Esophagus muscularis mucosa (tissue), 4 donors: Measurements from ENCODE around the gene SPINK2. TPM values are rescaled to one million over a fixed set of nuclear protein-coding genes. Genes with fewer than 3 reads are reported as not detected.

Experiments used
- DNase-seq: peaks from one replicate; pipeline ENCODE4 v3.0.0-alpha.2; 2017; ENCODE audit errors: extremely low spot score
- H3K27ac ChIP-seq, 4 donors: fragments of 200-600 bp; sonication (generic); replicated peaks in 1 of 4; 1 replicate in 3 of 4; 2 replicates in 1 of 4; pipeline ENCODE4 v1.5.1; 2016 to 2019; ENCODE audit warnings: mild to moderate bottlenecking in 1 of 4
- H3K27me3 ChIP-seq, 4 donors: fragments of 200-600 bp; sonication (generic); one replicate each; pipeline versions ENCODE4 v1.5.1 to v1.6.0; 2016 to 2019
- H3K36me3 ChIP-seq, 4 donors: fragments of 200-600 bp; sonication (generic); one replicate each; pipeline ENCODE4 v1.5.1; 2016 to 2019
- H3K4me1 ChIP-seq, 4 donors: fragments of 200-600 bp; sonication (generic); one replicate each; pipeline ENCODE4 v1.5.1; 2016 to 2019
- H3K4me3 ChIP-seq, 4 donors: fragments of 200-600 bp; sonication (generic); 1 replicate in 2 of 4; 2 replicates in 2 of 4; pipeline ENCODE4 v1.5.1; 2016 to 2019; ENCODE audit warnings: mild to moderate bottlenecking in 4 of 4, moderate library complexity in 1 of 4
- H3K9me3 ChIP-seq, 4 donors: fragments of 200-600 bp; sonication (generic); 1 replicate in 3 of 4; 2 replicates in 1 of 4; pipeline ENCODE4 v1.5.1; 2016 to 2019
- EP300 ChIP-seq: sonication (generic); formaldehyde crosslinking; IDR thresholded peaks from one replicate; pipeline ENCODE4 v1.6.1; 2017; ENCODE audit warnings: antibody characterized with exemption
- POLR2A ChIP-seq: fragments of 450-650 bp; IDR thresholded peaks from one replicate; pipeline ENCODE4 v1.6.1; 2017; ENCODE audit warnings: antibody characterized with exemption, moderate library complexity, mild to moderate bottlenecking, low read depth
- POLR2AphosphoS5 ChIP-seq, 2 donors: sonication (generic); formaldehyde crosslinking; IDR thresholded peaks; one replicate each; pipeline ENCODE4 v1.6.1; 2017; ENCODE audit warnings: antibody characterized with exemption in 2 of 2
- WGBS: methylation state at CpG from one replicate; pipeline ENCODE4 v1.1.5; 2018; 5-methylcytosine and 5-hydroxymethylcytosine counted together
- intact Hi-C: fragments of 100-400 bp; cut with DNase I; formaldehyde crosslinking; loops from one replicate; pipeline ENCODE4 v1.15.1; 2023
- total RNA-seq, 4 donors: library from RNA; depleted of rRNA; stranded (reverse); fragments of >200 nt; gene quantifications; one replicate each; pipeline versions ENCODE4 v1.1.0 to v1.2.1, GENCODE V29; 2016
- TF ChIP-seq, protein P1 (sequence below), 3 experiments: fragments of 200-600 bp in 2 of 3; fragments of 450-650 bp in 1 of 3; sonication (generic) in 2 of 3; IDR thresholded peaks; one replicate each; pipeline ENCODE4 v1.5.1; 2017 to 2019; ENCODE audit warnings: antibody characterized with exemption in 3 of 3, mild to moderate bottlenecking in 2 of 3, moderate library complexity in 1 of 3

SPINK2 gene
- total RNA-seq, 4 donors from 2014 or later = not detected

DNA sequence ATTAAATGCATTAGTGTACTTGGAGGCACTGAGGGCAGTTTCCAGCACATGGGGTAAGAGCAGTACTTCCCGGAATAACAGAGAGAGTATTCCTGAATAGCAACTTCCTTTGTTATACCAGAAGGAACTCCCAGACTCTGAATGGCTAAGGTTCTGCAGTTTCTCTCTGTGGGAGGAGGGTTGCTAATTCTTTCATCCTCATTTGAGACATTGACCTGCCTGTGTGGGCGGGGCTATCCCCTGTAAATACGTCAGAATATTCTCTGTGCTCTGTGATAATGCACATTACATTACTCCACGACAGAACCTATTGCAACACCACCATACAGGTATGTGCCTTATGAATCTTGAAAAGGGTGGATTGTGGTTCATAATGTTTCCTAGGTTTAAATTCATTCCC is 52.7 kb downstream of the SPINK2 start:
- H3K36me3 ChIP-seq = no peaks in the 10 kb centered on the region
- DNase-seq = no peak
- H3K4me1 ChIP-seq = no peaks in the 10 kb centered on the region
- 84% methylated on average over 4 of the region's 4 CpGs for WGBS
- TF ChIP-seq EP300 (no peak), POLR2A (no peak)
- TF ChIP-seq, protein P1, sequence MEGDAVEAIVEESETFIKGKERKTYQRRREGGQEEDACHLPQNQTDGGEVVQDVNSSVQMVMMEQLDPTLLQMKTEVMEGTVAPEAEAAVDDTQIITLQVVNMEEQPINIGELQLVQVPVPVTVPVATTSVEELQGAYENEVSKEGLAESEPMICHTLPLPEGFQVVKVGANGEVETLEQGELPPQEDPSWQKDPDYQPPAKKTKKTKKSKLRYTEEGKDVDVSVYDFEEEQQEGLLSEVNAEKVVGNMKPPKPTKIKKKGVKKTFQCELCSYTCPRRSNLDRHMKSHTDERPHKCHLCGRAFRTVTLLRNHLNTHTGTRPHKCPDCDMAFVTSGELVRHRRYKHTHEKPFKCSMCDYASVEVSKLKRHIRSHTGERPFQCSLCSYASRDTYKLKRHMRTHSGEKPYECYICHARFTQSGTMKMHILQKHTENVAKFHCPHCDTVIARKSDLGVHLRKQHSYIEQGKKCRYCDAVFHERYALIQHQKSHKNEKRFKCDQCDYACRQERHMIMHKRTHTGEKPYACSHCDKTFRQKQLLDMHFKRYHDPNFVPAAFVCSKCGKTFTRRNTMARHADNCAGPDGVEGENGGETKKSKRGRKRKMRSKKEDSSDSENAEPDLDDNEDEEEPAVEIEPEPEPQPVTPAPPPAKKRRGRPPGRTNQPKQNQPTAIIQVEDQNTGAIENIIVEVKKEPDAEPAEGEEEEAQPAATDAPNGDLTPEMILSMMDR (IDR thresholded peaks at IDR 0.05) = no peak
- intact Hi-C loops = no loop called here
- no peaks in the 10 kb centered on the region for H3K9me3 ChIP-seq
- H3K27me3 ChIP-seq = no peaks in the 10 kb centered on the region
- H3K27ac ChIP-seq = no peak overlapping the region
- no peak overlapping the region for H3K4me3 ChIP-seq

DNA sequence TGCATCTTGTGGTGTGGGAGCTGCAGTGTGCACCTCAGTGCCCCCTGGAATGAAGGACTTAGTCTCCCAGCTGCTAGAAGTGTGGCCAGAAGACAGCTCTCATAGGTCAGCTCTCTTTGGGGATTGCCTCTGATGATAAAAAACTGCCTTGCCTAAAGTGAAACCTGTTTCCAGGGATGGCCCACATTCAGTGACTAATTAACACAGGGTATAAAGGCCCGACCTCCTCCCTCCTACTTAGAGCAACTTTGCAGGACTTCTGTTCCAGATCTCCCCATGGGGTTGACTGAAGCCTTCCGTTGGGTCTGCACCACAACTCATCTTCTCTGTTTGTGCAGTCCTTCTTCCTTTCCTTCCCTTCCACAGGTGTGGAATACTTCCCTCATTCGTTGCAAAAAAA is 53.2 kb downstream of the SPINK2 start:
- 68% methylated on average over 3 of the region's 3 CpGs for WGBS
- H3K9me3 ChIP-seq = no peaks in the 10 kb centered on the region
- H3K36me3 ChIP-seq = no peaks in the 10 kb centered on the region
- DNase-seq = no peak
- intact Hi-C loops = no loop called here
- H3K4me3 ChIP-seq = no peak overlapping the region
- no peak for TF ChIP-seq POLR2AphosphoS5 (IDR thresholded peaks at IDR 0.05)
- TF ChIP-seq POLR2A = no peak
- TF ChIP-seq, protein P1 (IDR thresholded peaks at IDR 0.05) = no peak
- no peak for TF ChIP-seq EP300
- H3K27me3 ChIP-seq = no peaks in the 10 kb centered on the region
- no peak overlapping the region for H3K27ac ChIP-seq
- H3K4me1 ChIP-seq = no peaks in the 10 kb centered on the region

DNA sequence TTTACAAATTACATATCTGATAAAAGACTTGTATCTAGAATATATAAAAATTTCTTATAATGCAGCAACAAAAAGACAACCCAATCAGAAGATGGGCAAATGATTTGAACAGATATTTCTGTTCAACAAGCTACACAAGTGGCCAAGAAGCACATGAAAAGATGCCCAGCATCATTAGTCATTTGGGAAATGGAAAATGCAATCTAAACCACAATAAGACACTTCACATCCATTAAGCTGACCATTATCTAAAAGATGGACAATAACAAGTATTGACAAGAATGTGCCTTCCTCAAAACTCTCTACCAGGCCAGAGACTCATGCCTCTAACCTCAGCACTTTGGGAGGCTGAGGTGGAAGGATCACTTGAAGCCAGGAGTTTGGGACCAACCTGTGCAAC is 53.9 kb downstream of the SPINK2 start:
- H3K27me3 ChIP-seq = no peaks in the 10 kb centered on the region
- TF ChIP-seq POLR2A (no peak), POLR2AphosphoS5 (IDR thresholded peaks at IDR 0.05) (no peak), EP300 (no peak)
- TF ChIP-seq, protein P1 (IDR thresholded peaks at IDR 0.05) = no peak
- H3K36me3 ChIP-seq = no peaks in the 10 kb centered on the region
- intact Hi-C loops = no loop called here
- H3K4me1 ChIP-seq = no peaks in the 10 kb centered on the region
- H3K4me3 ChIP-seq = no peak overlapping the region
- H3K27ac ChIP-seq = no peak overlapping the region
- DNase-seq = no peak
- no peaks in the 10 kb centered on the region for H3K9me3 ChIP-seq

DNA sequence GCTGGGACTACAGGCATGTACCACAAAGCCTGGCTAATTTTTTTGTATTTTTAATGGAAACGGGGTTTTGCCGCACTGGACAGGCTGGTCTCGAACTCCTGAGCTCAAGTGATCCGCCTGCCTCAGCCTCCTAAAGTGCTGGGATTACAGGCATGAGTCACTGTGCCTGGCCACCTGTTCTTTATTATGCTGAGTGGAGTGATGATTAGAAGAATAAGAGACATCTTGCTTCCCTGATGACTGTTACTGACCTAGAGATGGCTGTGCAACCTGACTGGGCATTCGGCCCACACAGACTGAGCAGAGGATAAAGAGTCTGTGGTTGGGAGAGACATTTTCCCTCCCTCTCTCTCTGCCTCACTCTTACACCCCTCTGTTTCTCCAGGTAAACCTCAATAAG is 56.7 kb downstream of the SPINK2 start:
- Histone ChIP-seq H3K27ac (no peak overlapping the region), H3K4me1 (no peaks in the 10 kb centered on the region), H3K36me3 (no peaks in the 10 kb centered on the region), H3K9me3 (no peaks in the 10 kb centered on the region), H3K27me3 (peaks cover 0 to 9% (median 0%) of the 10 kb centered on the region in 4 donors), H3K4me3 (no peak overlapping the region)
- WGBS = 82% methylated on average over 5 of the region's 5 CpGs
- intact Hi-C loops = no loop called here
- DNase-seq = no peak
- TF ChIP-seq EP300 (no peak), POLR2AphosphoS5 (IDR thresholded peaks at IDR 0.05) (no peak), POLR2A (no peak)
- TF ChIP-seq, protein P1 (IDR thresholded peaks at IDR 0.05) = no peak

DNA sequence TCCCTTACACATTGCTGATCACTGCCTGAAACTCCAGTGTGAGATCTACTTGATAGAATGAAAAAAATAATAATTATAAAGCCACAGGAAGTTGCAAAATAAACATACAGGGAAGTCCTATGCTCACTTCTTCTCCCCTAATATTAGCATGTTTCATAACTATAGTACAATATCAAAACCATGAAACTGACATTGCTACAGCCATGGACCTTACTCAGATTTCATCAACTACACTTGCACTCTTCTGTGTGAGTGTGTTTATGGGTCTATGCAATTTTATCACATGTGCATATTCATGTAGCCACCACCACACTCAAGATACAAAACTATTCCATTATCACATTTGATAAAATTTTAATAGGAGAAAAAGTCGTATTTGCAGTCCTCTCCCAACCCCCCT is 57.3 kb downstream of the SPINK2 start:
- Histone ChIP-seq H3K9me3 (no peaks in the 10 kb centered on the region), H3K4me3 (no peak overlapping the region), H3K27me3 (peaks cover 0 to 9% (median 0%) of the 10 kb centered on the region in 4 donors), H3K4me1 (no peaks in the 10 kb centered on the region), H3K27ac (no peak overlapping the region), H3K36me3 (no peaks in the 10 kb centered on the region)
- 93% methylated on average over 1 of the region's 1 CpG for WGBS
- DNase-seq = no peak
- no peak for TF ChIP-seq POLR2A
- no peak for TF ChIP-seq EP300
- TF ChIP-seq, protein P1 (IDR thresholded peaks at IDR 0.05) = no peak
- no peak for TF ChIP-seq POLR2AphosphoS5 (IDR thresholded peaks at IDR 0.05)
- intact Hi-C loops = no loop called here
